GM23248 (cell line): ENCODE data around the gene L3HYPDH.

Experiments
- EZH2 ChIP-seq: fragments of 200-600 bp; sonication (generic); IDR thresholded peaks from 2 replicates; pipeline ENCODE4 v1.6.1; 2018; ENCODE audit warnings: antibody characterized with exemption, mild to moderate bottlenecking; ENCODE audit not compliant: insufficient read depth, poor library complexity, severe bottlenecking
- EZH2phosphoT487 ChIP-seq: fragments of 200-600 bp; sonication (generic); IDR thresholded peaks from 2 replicates; pipeline ENCODE4 v1.6.1; 2018; ENCODE audit warnings: antibody characterized with exemption, moderate library complexity, mild to moderate bottlenecking, low read depth; ENCODE audit not compliant: insufficient read depth

- TF ChIP-seq EZH2 (no peak), EZH2phosphoT487 (no peak)
These were observed 30.1 kb downstream of the L3HYPDH start for GRCh38 chr14:59454139-59454538.
